Calu3 (cell line): Measurements from ENCODE around the gene FNDC10. TPM values are rescaled to one million over a fixed set of nuclear protein-coding genes. Genes with fewer than 3 reads are reported as not detected.

Experiments
- BruUV-seq: library from RNA; stranded (reverse); fragments of 400-500 nt; replicated peaks from 2 replicates; lab custom pipeline; 2021; lab: Mats Ljungman, UMichigan
- CTCF ChIA-PET: fragments of 300-600 bp; sonication (Branson Sonifier 250); formaldehyde crosslinking; loops from one replicate; lab custom pipeline; 2022; ENCODE audit warnings: antibody characterized with exemption; lab: Charles Lee
- DNase-seq: peaks from one replicate; pipeline ENCODE4 v3.0.0; 2022
- H3K27ac Mint-ChIP-seq: one replicate; pipeline ENCODE4 v1.8.0; 2022; ENCODE audit warnings: mixed read lengths; ENCODE audit not compliant: unreplicated experiment
- H3K27me3 Mint-ChIP-seq: one replicate; pipeline ENCODE4 v1.8.0; 2022; ENCODE audit warnings: mixed read lengths; ENCODE audit not compliant: unreplicated experiment
- H3K36me3 Mint-ChIP-seq: one replicate; pipeline ENCODE4 v1.8.0; 2022; ENCODE audit warnings: mild to moderate bottlenecking, moderate library complexity, mixed read lengths; ENCODE audit not compliant: insufficient read depth, unreplicated experiment
- H3K4me1 Mint-ChIP-seq: one replicate; pipeline ENCODE4 v1.8.0; 2022; ENCODE audit warnings: mild to moderate bottlenecking, low read depth, mixed read lengths; ENCODE audit not compliant: unreplicated experiment
- H3K4me3 Mint-ChIP-seq: one replicate; pipeline ENCODE4 v1.8.0; 2022; ENCODE audit warnings: mild to moderate bottlenecking, low read depth, moderate library complexity, mixed read lengths; ENCODE audit not compliant: unreplicated experiment
- H3K9me3 Mint-ChIP-seq: one replicate; pipeline ENCODE4 v1.8.0; 2022; ENCODE audit warnings: low read depth, mixed read lengths; ENCODE audit not compliant: unreplicated experiment
- CTCF ChIP-seq: fragments of 200-600 bp; IDR thresholded peaks from one replicate; pipeline ENCODE4 v1.8.0; 2022; ENCODE audit warnings: antibody characterized with exemption; ENCODE audit not compliant: unreplicated experiment
- intact Hi-C: fragments of 100-400 bp; cut with micrococcal nuclease; formaldehyde crosslinking; loops from one replicate; pipeline ENCODE4 v1.10.0; 2022; ENCODE audit not compliant: unreplicated experiment
- total RNA-seq: library from RNA; stranded (reverse); gene quantifications from 2 replicates; pipeline ENCODE4 v1.2.3, GENCODE V29; 2022

FNDC10 gene
- total RNA-seq, 1 experiment from 2014 or later, result 3.5 TPM

GRCh38 chr1:1601564-1602303 lies 1.8 kb upstream of the FNDC10 start:
- peaks cover 17% of the 10 kb centered on the region for H3K27me3 Mint-ChIP-seq
- intact Hi-C loops, result no loop called here
- BruUV-seq, result no TSS peak

GRCh38 chr1:1600861-1601563 lies 1.1 kb upstream of the FNDC10 start:
- BruUV-seq, result no TSS peak
- Mint-ChIP-seq H3K4me3 (peak overlapping the region; percentile 42), H3K36me3 (peaks cover 12% of the 10 kb centered on the region), H3K9me3 (no peaks in the 10 kb centered on the region), H3K27me3 (peaks cover 17% of the 10 kb centered on the region), H3K27ac (no peak overlapping the region), H3K4me1 (no peaks in the 10 kb centered on the region)
- no peak for DNase-seq
- intact Hi-C loops, result no loop called here
- TF ChIP-seq CTCF, result no peak
- CTCF ChIA-PET, result no interaction called here

More at GRCh38 chr1:1601564-1602303, 1.8 kb upstream of the FNDC10 start:
- Mint-ChIP-seq H3K27ac (no peak overlapping the region), H3K4me3 (no peak overlapping the region), H3K36me3 (peaks cover 12% of the 10 kb centered on the region), H3K9me3 (no peaks in the 10 kb centered on the region), H3K4me1 (no peaks in the 10 kb centered on the region)
- no peak for DNase-seq
- CTCF ChIA-PET, result no interaction called here
- no peak for TF ChIP-seq CTCF

GRCh38 chr1:1599030-1599934 lies 653 bp downstream of the FNDC10 start:
- Mint-ChIP-seq H3K9me3 (no peaks in the 10 kb centered on the region), H3K36me3 (peaks cover 12% of the 10 kb centered on the region), H3K27ac (no peak overlapping the region), H3K4me3 (peak overlapping the region; percentile 65), H3K27me3 (peaks cover 12% of the 10 kb centered on the region), H3K4me1 (no peaks in the 10 kb centered on the region)
- CTCF ChIA-PET, result no interaction called here
- BruUV-seq, result no TSS peak
- intact Hi-C loops, result no loop called here
- DNase-seq, result no peak
- no peak for TF ChIP-seq CTCF

GRCh38 chr1:1598720-1599029 lies 1.3 kb downstream of the FNDC10 start:
- Mint-ChIP-seq H3K4me1 (no peaks in the 10 kb centered on the region), H3K36me3 (peaks cover 12% of the 10 kb centered on the region), H3K27me3 (peaks cover 6% of the 10 kb centered on the region), H3K27ac (no peak overlapping the region), H3K4me3 (peak overlapping the region; percentile 65), H3K9me3 (no peaks in the 10 kb centered on the region)
- no TSS peak for BruUV-seq
- CTCF ChIA-PET, result no interaction called here
- TF ChIP-seq CTCF, result no peak
- intact Hi-C loops, result no loop called here
- DNase-seq, result no peak
